ENCODE results near the gene VENTX.

The VENTX gene

DNA sequence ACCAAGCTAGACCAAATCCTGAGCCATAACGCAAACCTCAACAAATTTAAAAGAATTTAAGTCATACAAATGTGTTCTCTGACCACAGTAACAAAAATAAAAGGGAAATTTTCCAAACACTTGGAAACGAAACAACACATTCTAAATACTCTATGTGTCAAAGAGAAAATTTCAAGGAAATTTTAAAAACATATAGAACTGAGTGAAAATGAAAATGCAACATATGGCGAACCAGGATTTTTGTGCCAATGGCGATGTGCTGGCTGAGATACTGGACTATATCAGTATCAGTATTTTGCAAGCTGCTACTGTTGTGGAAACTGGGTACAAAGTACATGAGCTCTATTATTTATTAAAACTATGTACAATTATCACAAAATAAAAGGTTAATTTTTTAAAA lies 43.5 kb upstream of the VENTX start:
- TF ChIP-seq, protein P1, sequence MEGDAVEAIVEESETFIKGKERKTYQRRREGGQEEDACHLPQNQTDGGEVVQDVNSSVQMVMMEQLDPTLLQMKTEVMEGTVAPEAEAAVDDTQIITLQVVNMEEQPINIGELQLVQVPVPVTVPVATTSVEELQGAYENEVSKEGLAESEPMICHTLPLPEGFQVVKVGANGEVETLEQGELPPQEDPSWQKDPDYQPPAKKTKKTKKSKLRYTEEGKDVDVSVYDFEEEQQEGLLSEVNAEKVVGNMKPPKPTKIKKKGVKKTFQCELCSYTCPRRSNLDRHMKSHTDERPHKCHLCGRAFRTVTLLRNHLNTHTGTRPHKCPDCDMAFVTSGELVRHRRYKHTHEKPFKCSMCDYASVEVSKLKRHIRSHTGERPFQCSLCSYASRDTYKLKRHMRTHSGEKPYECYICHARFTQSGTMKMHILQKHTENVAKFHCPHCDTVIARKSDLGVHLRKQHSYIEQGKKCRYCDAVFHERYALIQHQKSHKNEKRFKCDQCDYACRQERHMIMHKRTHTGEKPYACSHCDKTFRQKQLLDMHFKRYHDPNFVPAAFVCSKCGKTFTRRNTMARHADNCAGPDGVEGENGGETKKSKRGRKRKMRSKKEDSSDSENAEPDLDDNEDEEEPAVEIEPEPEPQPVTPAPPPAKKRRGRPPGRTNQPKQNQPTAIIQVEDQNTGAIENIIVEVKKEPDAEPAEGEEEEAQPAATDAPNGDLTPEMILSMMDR (conservative IDR thresholded peaks at IDR 0.05; ENCODE audit: low read depth, low read length), result no peak
- DNase-seq (ENCODE audit: low read depth), result no peak
- no peak overlapping the region for H3K4me3 ChIP-seq (ENCODE audit: low read depth, low read length)

DNA sequence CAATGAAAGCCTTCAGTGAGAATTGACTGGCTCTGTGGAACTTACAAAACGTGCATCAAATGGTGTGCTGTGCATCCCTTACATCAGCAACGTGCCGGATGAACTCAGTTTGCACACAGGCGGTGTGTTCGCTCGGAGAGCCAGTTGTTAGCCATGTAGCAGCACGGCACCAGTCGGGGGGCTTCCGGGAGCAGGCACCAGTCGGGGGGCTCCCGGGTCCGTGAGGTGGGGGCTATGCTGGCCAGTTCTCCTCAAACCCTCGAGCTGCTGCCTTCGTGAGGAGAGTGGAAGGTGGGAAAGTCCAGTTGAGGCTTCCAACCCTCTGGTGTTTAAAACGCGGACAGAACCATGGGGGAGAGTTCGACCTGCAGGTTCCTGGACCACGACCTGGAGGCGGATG lies 42.6 kb upstream of the VENTX start:
- no peak overlapping the region for H3K4me3 ChIP-seq (ENCODE audit: low read depth, low read length)
- DNase-seq (ENCODE audit: low read depth), result no peak
- TF ChIP-seq, protein P1 (conservative IDR thresholded peaks at IDR 0.05; ENCODE audit: low read depth, low read length), result no peak

- DNase-seq (ENCODE audit: low read depth), result no peak
- H3K4me3 ChIP-seq (ENCODE audit: low read depth, low read length), result no peak overlapping the region
- TF ChIP-seq, protein P1 (conservative IDR thresholded peaks at IDR 0.05; ENCODE audit: low read depth, low read length), result no peak
Observed at GRCh38 chr10:133195611-133196010, 42.0 kb upstream of the VENTX start.

DNA sequence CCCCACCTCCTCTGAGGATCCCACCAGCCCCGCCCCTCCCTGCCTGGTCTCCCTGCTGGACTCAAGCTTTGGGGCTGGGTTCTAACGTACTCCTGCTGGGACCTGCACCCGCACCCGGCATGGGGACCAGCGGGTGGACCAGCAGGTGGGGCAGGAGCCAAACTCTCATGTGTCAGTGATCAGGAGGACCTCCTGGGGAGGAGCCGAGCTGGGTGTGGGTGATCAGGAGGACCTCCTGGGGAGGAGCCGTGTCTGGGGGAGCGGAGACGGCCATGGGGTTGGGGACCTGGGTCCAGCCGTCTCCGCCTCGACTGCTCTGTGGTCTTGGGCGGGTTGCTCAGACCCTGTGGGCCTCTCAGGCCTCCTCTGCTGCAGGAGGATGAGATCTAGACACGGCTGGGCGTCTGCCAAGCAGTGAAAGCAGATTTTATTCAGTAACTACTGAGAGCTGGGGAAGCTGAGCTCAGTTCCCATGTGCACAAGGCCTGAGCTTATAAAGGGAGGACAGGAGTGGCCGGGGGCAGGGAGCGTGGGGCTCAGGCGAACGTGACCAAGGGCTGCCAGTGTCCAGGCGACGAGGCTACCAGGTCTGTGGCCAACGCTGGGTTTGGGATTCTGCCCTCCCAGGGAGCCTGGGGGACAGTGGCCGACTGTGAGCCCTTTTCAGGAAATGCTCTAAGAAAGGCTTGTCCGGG lies 41.3 kb upstream of the VENTX start:
- H3K4me3 ChIP-seq (ENCODE audit: low read depth, low read length), result no peak overlapping the region
- TF ChIP-seq, protein P1 (conservative IDR thresholded peaks at IDR 0.05; ENCODE audit: low read depth, low read length), result no peak
- DNase-seq (ENCODE audit: low read depth), result no peak

GRCh38 chr10:133196936-133197758 lies 40.5 kb upstream of the VENTX start:
- TF ChIP-seq, protein P1 (conservative IDR thresholded peaks at IDR 0.05; ENCODE audit: low read depth, low read length), result no peak
- DNase-seq (ENCODE audit: low read depth), result no peak
- no peak overlapping the region for H3K4me3 ChIP-seq (ENCODE audit: low read depth, low read length)

DNA sequence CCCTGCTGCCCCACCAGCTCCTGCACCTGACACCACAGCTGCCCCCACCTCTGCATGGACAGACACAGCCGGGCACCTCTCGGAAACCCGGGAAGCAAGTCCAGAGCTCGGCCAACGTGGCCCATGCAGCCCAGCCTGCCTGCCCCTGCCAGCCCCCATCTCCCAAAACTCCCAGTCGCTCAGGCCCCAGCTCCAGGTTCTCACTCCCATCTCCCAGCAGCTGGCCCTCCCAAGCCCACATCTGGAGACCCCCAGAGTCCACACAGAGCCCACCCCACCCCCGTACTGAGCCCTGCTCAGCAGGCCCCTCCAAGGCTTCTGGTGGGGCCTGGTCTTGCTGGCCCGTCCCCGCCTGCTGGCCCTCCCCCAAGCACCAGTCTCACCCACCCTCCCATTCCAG lies 39.9 kb upstream of the VENTX start:
- no peak overlapping the region for H3K4me3 ChIP-seq (ENCODE audit: low read depth, low read length)
- no peak for DNase-seq (ENCODE audit: low read depth)
- TF ChIP-seq, protein P1 (conservative IDR thresholded peaks at IDR 0.05; ENCODE audit: low read depth, low read length), result no peak

Measured in choroid plexus epithelial cell (primary cell).